Measurements from ENCODE around the gene MEFV. TPM values are rescaled to one million over a fixed set of nuclear protein-coding genes. Genes with fewer than 3 reads are reported as not detected.

Gene MEFV
- total and polyA plus RNA-seq, 10 of the 15 experiments (the other 5 are each of a cell fraction or from before 2014, with no cell fraction given), result 0.03 to 0.11 (median 0.09) TPM; not detected in 5

DNA sequence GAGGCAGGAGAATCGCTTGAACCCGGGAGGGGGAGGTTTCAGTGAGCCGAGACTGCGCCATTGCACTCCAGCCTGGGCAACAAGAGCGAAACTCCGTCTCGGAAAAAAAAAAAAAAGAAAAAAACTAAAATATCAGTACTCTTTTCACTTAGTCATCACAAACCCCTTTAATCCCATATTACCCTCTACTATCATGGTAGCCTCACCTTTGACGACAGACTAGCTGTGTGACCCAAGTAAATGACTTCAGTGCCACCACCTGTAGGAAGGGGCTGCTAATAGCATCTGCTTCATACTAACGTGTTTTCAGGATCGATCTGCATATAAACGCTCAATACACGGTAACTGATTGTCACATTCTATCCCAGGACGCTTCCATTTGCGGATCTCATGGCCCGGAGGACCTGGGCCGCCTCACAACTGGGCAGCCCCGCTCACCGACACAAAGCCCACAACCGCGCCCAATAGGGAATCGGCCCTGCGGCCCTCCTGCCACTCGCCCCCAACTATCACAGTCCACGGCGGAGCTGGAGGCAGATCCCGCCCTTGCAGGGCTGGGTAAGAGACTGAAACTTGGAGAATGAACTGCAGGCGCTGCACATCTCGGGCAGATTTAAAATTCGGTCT is 25.8 kb upstream of the MEFV start (continued):
- no peak for TF ChIP-seq EZH2 (IDR thresholded peaks at IDR 0.05; ENCODE audit: borderline replicate concordance, control insufficient read depth, low read depth, low read length)
- TF ChIP-seq DPF2 (IDR thresholded peaks at IDR 0.05), result no peak
- TF ChIP-seq, protein P1, sequence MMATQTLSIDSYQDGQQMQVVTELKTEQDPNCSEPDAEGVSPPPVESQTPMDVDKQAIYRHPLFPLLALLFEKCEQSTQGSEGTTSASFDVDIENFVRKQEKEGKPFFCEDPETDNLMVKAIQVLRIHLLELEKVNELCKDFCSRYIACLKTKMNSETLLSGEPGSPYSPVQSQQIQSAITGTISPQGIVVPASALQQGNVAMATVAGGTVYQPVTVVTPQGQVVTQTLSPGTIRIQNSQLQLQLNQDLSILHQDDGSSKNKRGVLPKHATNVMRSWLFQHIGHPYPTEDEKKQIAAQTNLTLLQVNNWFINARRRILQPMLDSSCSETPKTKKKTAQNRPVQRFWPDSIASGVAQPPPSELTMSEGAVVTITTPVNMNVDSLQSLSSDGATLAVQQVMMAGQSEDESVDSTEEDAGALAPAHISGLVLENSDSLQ (IDR thresholded peaks at IDR 0.05), result no peak

GRCh38 chr16:3281222-3281820 is 24.9 kb upstream of the MEFV start:
- no TSS peak for BruUV-seq (replicated peaks)
- Histone ChIP-seq H2AFZ (ENCODE audit: control insufficient read depth, low read depth, low read length) (no peak overlapping the region), H3K4me1 (ENCODE audit: control insufficient read depth, insufficient read depth, low read length) (peaks cover 10% of the 10 kb centered on the region; the same call in 1 of the 2 replicates), H3K4me2 (ENCODE audit: control insufficient read depth, insufficient read depth) (no peak overlapping the region), H3K27ac (ENCODE audit: control insufficient read depth, insufficient read depth) (no peak overlapping the region), H3K9ac (ENCODE audit: control insufficient read depth, insufficient read depth, low read length) (no peak overlapping the region), H4K20me1 (ENCODE audit: control insufficient read depth, insufficient read depth) (no peaks in the 10 kb centered on the region), H3K4me3 (no peak overlapping the region), H3K36me3 (ENCODE audit: control insufficient read depth in 2 of 2, insufficient read depth in 2 of 2, low read length in 1 of 2) (peaks cover 5 to 7% of the 10 kb centered on the region in 2 experiments; a peak in 3 of 4 replicates), H3K79me2 (ENCODE audit: control insufficient read depth, insufficient read depth, low read length) (peaks cover 29% of the 10 kb centered on the region), H3K27me3 (replicated peaks in 1 of 2; ENCODE audit: control insufficient read depth in 2 of 2, insufficient read depth in 2 of 2, low read length in 1 of 2) (no peaks in the 10 kb centered on the region), H3K9me3 (replicated peaks; ENCODE audit: control insufficient read depth, insufficient read depth, low read length) (peaks cover 13% of the 10 kb centered on the region)
- CTCF ChIA-PET, result interaction anchor here (3.8 kb wide), 1 partner anchor 14 kb away, joined by 20 read pairs; no protein-coding TSS in a partner anchor
- POLR2A ChIA-PET, result interaction anchor here (1.0 kb wide), 1 partner anchor 15 kb away, joined by 3 read pairs; no protein-coding TSS in a partner anchor
- RAD21 ChIA-PET (ENCODE audit: unreplicated experiment), result interaction anchor here (1.4 kb wide), 1 partner anchor 17 kb away, joined by 4 read pairs; no protein-coding TSS in a partner anchor
- 89% methylated on average over 6 of the region's 6 CpGs for WGBS (ENCODE audit: insufficient coverage, insufficient replicate concordance, low lambda C conversion rate, missing lambda C conversion rate)
- FAIRE-seq (no peak), ATAC-seq (no peak), DNase-seq (ENCODE audit: low read depth, low spot score) (no peak)
- TF ChIP-seq USF2 (IDR thresholded peaks at IDR 0.05; ENCODE audit: borderline replicate concordance, low read depth, low read length), result no peak
- TF ChIP-seq, protein P2, sequence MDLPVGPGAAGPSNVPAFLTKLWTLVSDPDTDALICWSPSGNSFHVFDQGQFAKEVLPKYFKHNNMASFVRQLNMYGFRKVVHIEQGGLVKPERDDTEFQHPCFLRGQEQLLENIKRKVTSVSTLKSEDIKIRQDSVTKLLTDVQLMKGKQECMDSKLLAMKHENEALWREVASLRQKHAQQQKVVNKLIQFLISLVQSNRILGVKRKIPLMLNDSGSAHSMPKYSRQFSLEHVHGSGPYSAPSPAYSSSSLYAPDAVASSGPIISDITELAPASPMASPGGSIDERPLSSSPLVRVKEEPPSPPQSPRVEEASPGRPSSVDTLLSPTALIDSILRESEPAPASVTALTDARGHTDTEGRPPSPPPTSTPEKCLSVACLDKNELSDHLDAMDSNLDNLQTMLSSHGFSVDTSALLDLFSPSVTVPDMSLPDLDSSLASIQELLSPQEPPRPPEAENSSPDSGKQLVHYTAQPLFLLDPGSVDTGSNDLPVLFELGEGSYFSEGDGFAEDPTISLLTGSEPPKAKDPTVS (IDR thresholded peaks at IDR 0.05; ENCODE audit: low read depth, low read length), result no peak
- no peak for TF ChIP-seq CHD4 (IDR thresholded peaks at IDR 0.05)
- no peak for TF ChIP-seq EED (IDR thresholded peaks at IDR 0.05; ENCODE audit: low read depth)
- no peak for TF ChIP-seq SMC3 (IDR thresholded peaks at IDR 0.05; ENCODE audit: borderline replicate concordance, low read length)
- TF ChIP-seq, protein P3, sequence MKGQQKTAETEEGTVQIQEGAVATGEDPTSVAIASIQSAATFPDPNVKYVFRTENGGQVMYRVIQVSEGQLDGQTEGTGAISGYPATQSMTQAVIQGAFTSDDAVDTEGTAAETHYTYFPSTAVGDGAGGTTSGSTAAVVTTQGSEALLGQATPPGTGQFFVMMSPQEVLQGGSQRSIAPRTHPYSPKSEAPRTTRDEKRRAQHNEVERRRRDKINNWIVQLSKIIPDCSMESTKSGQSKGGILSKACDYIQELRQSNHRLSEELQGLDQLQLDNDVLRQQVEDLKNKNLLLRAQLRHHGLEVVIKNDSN (IDR thresholded peaks at IDR 0.05; ENCODE audit: borderline replicate concordance, extremely low read length, insufficient read depth, low read depth, low read length), result no peak
- no peak for TF ChIP-seq MTA2 (IDR thresholded peaks at IDR 0.05; ENCODE audit: low read depth)
- intact Hi-C loops (cut with micrococcal nuclease; ENCODE audit: unreplicated experiment) (loop anchor here (5.0 to 10.0 kb wide), 2 partner anchors 89 to 123 kb away; partner anchors contain the start of genes ZNF174 and ZSCAN32), in situ Hi-C loops (cut with MboI) (no loop called here)
- SMC1A ChIA-PET (ENCODE audit: uncharacterized antibody, unreplicated experiment), result interaction anchor here (1.1 kb wide), 1 partner anchor 11 kb away, joined by 3 read pairs; no protein-coding TSS in a partner anchor
